H1 (cell line): ENCODE results near the gene SLIT3. TPM values are rescaled to one million over a fixed set of nuclear protein-coding genes. Genes with fewer than 3 reads are reported as not detected.
A peak's percentile ranks its signal among the peaks of the same experiment; 100 is the strongest.

Experiments
- CTCF ChIA-PET: fragments of 300-600 bp; sonication (Branson Sonifier 250); formaldehyde crosslinking; loops from one replicate; lab custom pipeline; 2021; ENCODE audit not compliant: partially characterized antibody; lab: Charles Lee
- POLR2A ChIA-PET: fragments of 300-600 bp; sonication (Branson Sonifier 250); formaldehyde crosslinking; loops from one replicate; lab custom pipeline; 2021; ENCODE audit warnings: inconsistent platforms; ENCODE audit not compliant: partially characterized antibody; lab: Charles Lee
- DNase-seq, 2 experiments: peaks; one replicate each; pipeline versions ENCODE4 v3.0.0 to v3.0.0-alpha.2; 2010 to 2022; ENCODE audit warnings: low spot score in 2 of 2, low read depth in 1 of 2, mixed read lengths in 1 of 2
- FAIRE-seq: peaks from 2 replicates; lab custom pipeline; 2011; peaks lifted over from hg19 to GRCh38; lab: Jason Lieb, UNC
- H2AFZ ChIP-seq: 2 replicates; pipeline ENCODE4 v1.8.1; 2012; ENCODE audit warnings: low read length, inconsistent platforms
- H2AK5ac ChIP-seq: 2 replicates; pipeline ENCODE4 v1.6.1; 2013; ENCODE audit warnings: low read depth, low read length
- H2BK120ac ChIP-seq: replicated peaks from 2 replicates; pipeline ENCODE3; 2013; ENCODE audit warnings: low read depth, low read length, inconsistent platforms
- H2BK12ac ChIP-seq: 2 replicates; pipeline ENCODE4 v1.6.1; 2013; ENCODE audit warnings: low read depth, low read length
- H2BK15ac ChIP-seq: 2 replicates; pipeline ENCODE4 v1.6.1; 2013; ENCODE audit warnings: low read length
- H2BK20ac ChIP-seq: 2 replicates; pipeline ENCODE4 v1.6.1; 2013; ENCODE audit warnings: low read length
- H2BK5ac ChIP-seq: 2 replicates; pipeline ENCODE4 v1.6.1; 2013; ENCODE audit warnings: low read depth, low read length
- H3K14ac ChIP-seq: 2 replicates; pipeline ENCODE4 v1.6.1; 2013; ENCODE audit warnings: inconsistent platforms; ENCODE audit not compliant: insufficient read length
- H3K18ac ChIP-seq: 2 replicates; pipeline ENCODE4 v1.6.1; 2013; ENCODE audit warnings: low read length; ENCODE audit errors: extremely low read depth
- H3K23ac ChIP-seq: 2 replicates; pipeline ENCODE4 v1.6.1; 2013; ENCODE audit warnings: inconsistent platforms; ENCODE audit not compliant: insufficient read length
- H3K23me2 ChIP-seq: 2 replicates; pipeline ENCODE4 v1.6.1; 2013; ENCODE audit warnings: low read depth, low read length
- H3K27ac ChIP-seq: 2 replicates; pipeline ENCODE4 v1.6.1; 2011; ENCODE audit warnings: low read depth, low read length, inconsistent platforms
- H3K27me3 ChIP-seq, 4 experiments: replicated peaks in 1 of 4; 1 replicate in 1 of 4; 2 replicates in 3 of 4; pipeline versions ENCODE4 v1.6.1 to v1.8.1; 2011 to 2013; ENCODE audit warnings: low read length in 3 of 4, mild to moderate bottlenecking in 3 of 4, inconsistent platforms in 2 of 4, mixed read lengths in 2 of 4, moderate library complexity in 1 of 4; ENCODE audit not compliant: control insufficient read depth in 3 of 4, insufficient read depth in 3 of 4; ENCODE audit errors: extremely low read depth in 1 of 4
- H3K36me3 ChIP-seq, 4 experiments: 2 replicates each; pipeline versions ENCODE4 v1.6.1 to v1.8.1; 2011 to 2013; ENCODE audit warnings: mild to moderate bottlenecking in 4 of 4, low read length in 3 of 4, moderate library complexity in 2 of 4, control low read depth in 1 of 4, inconsistent platforms in 1 of 4; ENCODE audit not compliant: insufficient read depth in 4 of 4, control insufficient read depth in 2 of 4
- H3K4ac ChIP-seq: replicated peaks from 2 replicates; pipeline ENCODE3; 2013; ENCODE audit warnings: low read length, low read depth, mixed read lengths, inconsistent platforms; ENCODE audit not compliant: insufficient read length
- H3K4me1 ChIP-seq, 4 experiments: replicated peaks in 1 of 4; 1 replicate in 1 of 4; 2 replicates in 3 of 4; pipeline versions ENCODE4 v1.6.1 to v1.8.1; 2011 to 2013; ENCODE audit warnings: low read length in 3 of 4, inconsistent platforms in 2 of 4, mixed read lengths in 1 of 4; ENCODE audit not compliant: insufficient read depth in 4 of 4, control insufficient read depth in 3 of 4
- H3K4me2 ChIP-seq, 2 experiments: 2 replicates each; pipeline versions ENCODE4 v1.6.1 to v1.8.1; 2011 to 2013; ENCODE audit warnings: low read depth in 2 of 2, low read length in 2 of 2, control low read depth in 1 of 2, inconsistent platforms in 1 of 2, mild to moderate bottlenecking in 1 of 2; ENCODE audit not compliant: insufficient read depth in 1 of 2
- H3K4me3 ChIP-seq, 4 experiments: fragments of 200-600, 300-600 bp in 1 of 4; sonication (generic), shearing (Covaris generic), sonication (Bioruptor Twin) in 1 of 4; 2 replicates each; pipeline versions ENCODE4 v1.5.1 to v1.8.1; 2011 to 2016; ENCODE audit warnings: low read length in 4 of 4, low read depth in 3 of 4, control low read depth in 2 of 4, inconsistent platforms in 2 of 4, mild to moderate bottlenecking in 2 of 4, mixed read lengths in 1 of 4, moderate library complexity in 1 of 4; ENCODE audit not compliant: insufficient read depth in 2 of 4; ENCODE audit errors: extremely low read depth in 1 of 4
- H3K56ac ChIP-seq: replicated peaks from 2 replicates; pipeline ENCODE3; 2013; ENCODE audit warnings: low read depth, mild to moderate bottlenecking, mixed read lengths, low read length, inconsistent platforms; ENCODE audit not compliant: insufficient read length
- H3K79me1 ChIP-seq: 2 replicates; pipeline ENCODE4 v1.6.1; 2013; ENCODE audit warnings: low read depth, low read length, control low read depth
- H3K79me2 ChIP-seq, 2 experiments: 2 replicates each; pipeline versions ENCODE4 v1.6.1 to v1.8.1; 2012 to 2013; ENCODE audit warnings: low read length in 2 of 2, mild to moderate bottlenecking in 2 of 2, inconsistent platforms in 1 of 2; ENCODE audit not compliant: insufficient read depth in 2 of 2, control insufficient read depth in 1 of 2
- H3K9ac ChIP-seq, 4 experiments: replicated peaks in 1 of 4; 1 replicate in 1 of 4; 2 replicates in 3 of 4; pipeline versions ENCODE4 v1.6.1 to v1.8.1; 2011 to 2013; ENCODE audit warnings: low read depth in 3 of 4, low read length in 3 of 4, control low read depth in 2 of 4, mild to moderate bottlenecking in 2 of 4, moderate library complexity in 2 of 4, inconsistent platforms in 1 of 4; ENCODE audit errors: extremely low read depth in 1 of 4
- H3K9me3 ChIP-seq, 2 experiments: 2 replicates each; pipeline versions ENCODE4 v1.6.1 to v1.8.1; 2012 to 2013; ENCODE audit warnings: mild to moderate bottlenecking in 2 of 2, moderate library complexity in 2 of 2, control low read depth in 1 of 2, inconsistent platforms in 1 of 2, low read depth in 1 of 2, low read length in 1 of 2, mixed read lengths in 1 of 2; ENCODE audit not compliant: insufficient read depth in 2 of 2
- H4K20me1 ChIP-seq, 2 experiments: replicated peaks in 1 of 2; 2 replicates each; pipeline versions ENCODE3 to v1.8.1; 2011 to 2013; ENCODE audit warnings: inconsistent platforms in 2 of 2, low read length in 2 of 2, mild to moderate bottlenecking in 1 of 2; ENCODE audit not compliant: insufficient read depth in 2 of 2, control insufficient read depth in 1 of 2
- H4K5ac ChIP-seq: 2 replicates; pipeline ENCODE4 v1.6.1; 2013; ENCODE audit warnings: low read length, low read depth, mixed read lengths, inconsistent platforms; ENCODE audit not compliant: insufficient read length
- H4K8ac ChIP-seq: 2 replicates; pipeline ENCODE4 v1.8.0; 2013; ENCODE audit warnings: mild to moderate bottlenecking, moderate library complexity, low read length, inconsistent platforms; ENCODE audit not compliant: insufficient read depth; ENCODE audit errors: extremely low read depth
- H4K91ac ChIP-seq: replicated peaks from 2 replicates; pipeline ENCODE3; 2013; ENCODE audit warnings: low read length, mixed read lengths, inconsistent platforms; ENCODE audit not compliant: insufficient read length
- BCL11A ChIP-seq, 2 experiments: IDR thresholded peaks; one replicate each; pipeline ENCODE4 v1.6.1; 2011; ENCODE audit warnings: low read depth in 2 of 2, low read length in 2 of 2, mild to moderate bottlenecking in 2 of 2
- CHD2 ChIP-seq: IDR thresholded peaks from 2 replicates; pipeline ENCODE4 v1.6.1; 2012; ENCODE audit warnings: low read length, improper control_type of control experiment
- EGR1 ChIP-seq: IDR thresholded peaks from 2 replicates; pipeline ENCODE4 v1.6.1; 2011; ENCODE audit warnings: low read depth, low read length, borderline replicate concordance
- EZH2 ChIP-seq: fragments of 200-600 bp; sonication (generic); IDR thresholded peaks from 2 replicates; pipeline ENCODE4 v1.7.1; 2012; ENCODE audit warnings: low read depth, mild to moderate bottlenecking, moderate library complexity, low read length, inconsistent platforms; ENCODE audit not compliant: severe bottlenecking
- GTF2F1 ChIP-seq: IDR thresholded peaks from 2 replicates; pipeline ENCODE4 v1.6.1; 2012; ENCODE audit warnings: low read depth, low read length, improper control_type of control experiment, borderline replicate concordance
- JUND ChIP-seq: IDR thresholded peaks from 2 replicates; pipeline ENCODE4 v1.6.1; 2011; ENCODE audit warnings: mild to moderate bottlenecking, improper control_type of control experiment, low read length
- KDM4A ChIP-seq: IDR thresholded peaks from one replicate; pipeline ENCODE4 v1.7.1; 2012; ENCODE audit warnings: low read depth, mild to moderate bottlenecking, moderate library complexity, low read length, inconsistent platforms; ENCODE audit not compliant: severe bottlenecking
- KDM5A ChIP-seq: fragments of 200-600 bp; IDR thresholded peaks from 2 replicates; pipeline ENCODE4 v1.7.1; 2012; ENCODE audit warnings: mild to moderate bottlenecking, low read length, inconsistent platforms, mixed read lengths
- POLR2A ChIP-seq, 2 experiments: IDR thresholded peaks; 1 replicate in 1 of 2; 2 replicates in 1 of 2; pipeline ENCODE4 v1.6.1; 2011; ENCODE audit warnings: low read depth in 2 of 2, low read length in 2 of 2, mild to moderate bottlenecking in 2 of 2; ENCODE audit errors: control extremely low read depth in 1 of 2
- POLR2AphosphoS5 ChIP-seq: IDR thresholded peaks from 2 replicates; pipeline ENCODE4 v1.6.1; 2011; ENCODE audit warnings: low read depth, low read length
- RFX5 ChIP-seq: IDR thresholded peaks from 2 replicates; pipeline ENCODE4 v1.6.1; 2011; ENCODE audit warnings: low read depth, low read length, improper control_type of control experiment, borderline replicate concordance
- SUZ12 ChIP-seq: fragments of 200-600 bp; sonication (generic); IDR thresholded peaks from 2 replicates; pipeline ENCODE4 v1.6.1; 2012; ENCODE audit warnings: mild to moderate bottlenecking, inconsistent platforms, low read length, moderate library complexity, mixed read lengths
- TBP ChIP-seq: IDR thresholded peaks from 2 replicates; pipeline ENCODE4 v1.6.1; 2011; ENCODE audit warnings: low read depth, low read length, improper control_type of control experiment
- YY1 ChIP-seq: IDR thresholded peaks from 2 replicates; pipeline ENCODE4 v1.6.1; 2011; ENCODE audit warnings: low read depth, mild to moderate bottlenecking, low read length
- ZNF274 ChIP-seq: IDR thresholded peaks from 2 replicates; pipeline ENCODE4 v1.7.0; 2012; ENCODE audit warnings: low read length, borderline replicate concordance; ENCODE audit errors: extremely low read depth
- WGBS, 2 experiments: shearing (Covaris generic) in 1 of 2; methylation state at CpG; one replicate each; pipeline versions ENCODE4 v1.1.6 to v1.1.7; 2013 to 2015; ENCODE audit warnings: low lambda C conversion rate in 2 of 2, mixed read lengths in 2 of 2, inconsistent platforms in 1 of 2, low coverage in 1 of 2, missing lambda C conversion rate in 1 of 2; ENCODE audit not compliant: insufficient replicate concordance in 2 of 2, insufficient coverage in 1 of 2, insufficient read length in 1 of 2; ENCODE audit errors: extremely low coverage in 1 of 2, missing lambda C conversion rate in 1 of 2; 5-methylcytosine and 5-hydroxymethylcytosine counted together
- polyA plus RNA-seq, 7 experiments: library from polyadenylated mRNA; depleted of rRNA in 3 of 7; stranded (reverse) in 5 of 7; unstranded in 2 of 7; fragments of >200 nt in 5 of 7; fragments of 200-250 nt in 2 of 7; gene quantifications; 1 replicate in 5 of 7; 2 replicates in 1 of 7; 4 replicates in 1 of 7; pipeline versions ENCODE4 v1.2.1 to v1.2.3, GENCODE V29; 2011 to 2013; ENCODE audit warnings: missing spikeins in 2 of 7, mixed read lengths in 2 of 7
- total RNA-seq: library from RNA; stranded (reverse); fragmentation: NEBNext Ultra II Directional; extraction: Animal tissue kit (Norgen Biotek cat#: 25700); gene quantifications from 2 replicates; pipeline ENCODE4 v1.2.1, GENCODE V29; 2021

SLIT3 gene
- total and polyA plus RNA-seq, 2 of the 8 experiments (the other 6 are each of a cell fraction or from before 2014, with no cell fraction given), result 1.1 to 1.2 TPM

- no peak overlapping the region for H3K14ac ChIP-seq
- H3K23ac ChIP-seq, result no peak overlapping the region
- H2AK5ac ChIP-seq, result no peak overlapping the region
- no peak overlapping the region for H2BK20ac ChIP-seq
- H3K9ac ChIP-seq, result no peak overlapping the region
- DNase-seq (peak; percentile 9 to 51), FAIRE-seq (peak; percentile 28)
- H3K56ac ChIP-seq, result no peak overlapping the region
- no peaks in the 10 kb centered on the region for H3K79me1 ChIP-seq
- no peak overlapping the region for H2BK15ac ChIP-seq
- H4K20me1 ChIP-seq, result no peaks in the 10 kb centered on the region
- POLR2A ChIA-PET, result no interaction called here
- H3K27ac ChIP-seq, result no peak overlapping the region
- no peak overlapping the region for H3K18ac ChIP-seq
- no peak overlapping the region for H2BK12ac ChIP-seq
- no peaks in the 10 kb centered on the region for H3K36me3 ChIP-seq
- no peak for TF ChIP-seq KDM4A
- no peak for TF ChIP-seq JUND
- TF ChIP-seq CHD2, result no peak
- TF ChIP-seq POLR2AphosphoS5, result no peak
- no peak for TF ChIP-seq ZNF274
- TF ChIP-seq GTF2F1, result no peak
- TF ChIP-seq KDM5A, result no peak
- no peak for TF ChIP-seq SUZ12
- TF ChIP-seq EGR1, result no peak
- no peak for TF ChIP-seq TBP
- TF ChIP-seq YY1, result no peak
- TF ChIP-seq BCL11A (IDR thresholded peaks at IDR 0.05; ENCODE audit: low read depth in 2 of 2, low read length in 2 of 2), result no peak
- TF ChIP-seq RFX5, result no peak
- TF ChIP-seq EZH2, result no peak
- no peak for TF ChIP-seq POLR2A (IDR thresholded peaks at IDR 0.05; ENCODE audit: control extremely low read depth in 1 of 2, low read depth in 2 of 2, low read length in 2 of 2)
- TF ChIP-seq, all 59 proteins: peak for 0
- H3K4ac ChIP-seq, result no peak overlapping the region
- H3K4me1 ChIP-seq, result peaks cover 0 to 6% (median 0%) of the 10 kb centered on the region in 4 experiments; a peak in 1 of 7 replicates
- no peaks in the 10 kb centered on the region for H3K9me3 ChIP-seq
- H2AFZ ChIP-seq, result no peak overlapping the region
- no peak overlapping the region for H2BK5ac ChIP-seq
- no peak overlapping the region for H3K4me3 ChIP-seq
- no peak overlapping the region for H4K91ac ChIP-seq
- H3K4me2 ChIP-seq, result no peak overlapping the region
- H3K27me3 ChIP-seq, result no peaks in the 10 kb centered on the region
- CTCF ChIA-PET, result interaction anchor here (1.0 to 1.2 kb wide), 3 partner anchors 31 to 236 kb away, joined by 3 to 4 read pairs (median 3); no protein-coding TSS in a partner anchor
- 48% methylated on average over 5 of the region's 5 CpGs; no CpG with 5 or more reads in 1 of the 2 experiments for WGBS, 2 experiments
- H4K5ac ChIP-seq, result no peak overlapping the region
- H4K8ac ChIP-seq, result no peak overlapping the region
- no peak overlapping the region for H2BK120ac ChIP-seq
- H3K23me2 ChIP-seq, result no peaks in the 10 kb centered on the region
- H3K79me2 ChIP-seq, result no peaks in the 10 kb centered on the region
Measured at GRCh38 chr5:168916266-168916665, 384.7 kb downstream of the SLIT3 start.
